NCI-H2107 treated with DMSO at 0.1 percent for 48 hours (cell line): Measurements from ENCODE around the gene ERFE.

Source experiments
- DNase-seq: peaks from one replicate; lab custom pipeline; 2025; ENCODE audit not compliant: unreplicated experiment; lab: John Stamatoyannopoulos, UW

ERFE gene

DNA sequence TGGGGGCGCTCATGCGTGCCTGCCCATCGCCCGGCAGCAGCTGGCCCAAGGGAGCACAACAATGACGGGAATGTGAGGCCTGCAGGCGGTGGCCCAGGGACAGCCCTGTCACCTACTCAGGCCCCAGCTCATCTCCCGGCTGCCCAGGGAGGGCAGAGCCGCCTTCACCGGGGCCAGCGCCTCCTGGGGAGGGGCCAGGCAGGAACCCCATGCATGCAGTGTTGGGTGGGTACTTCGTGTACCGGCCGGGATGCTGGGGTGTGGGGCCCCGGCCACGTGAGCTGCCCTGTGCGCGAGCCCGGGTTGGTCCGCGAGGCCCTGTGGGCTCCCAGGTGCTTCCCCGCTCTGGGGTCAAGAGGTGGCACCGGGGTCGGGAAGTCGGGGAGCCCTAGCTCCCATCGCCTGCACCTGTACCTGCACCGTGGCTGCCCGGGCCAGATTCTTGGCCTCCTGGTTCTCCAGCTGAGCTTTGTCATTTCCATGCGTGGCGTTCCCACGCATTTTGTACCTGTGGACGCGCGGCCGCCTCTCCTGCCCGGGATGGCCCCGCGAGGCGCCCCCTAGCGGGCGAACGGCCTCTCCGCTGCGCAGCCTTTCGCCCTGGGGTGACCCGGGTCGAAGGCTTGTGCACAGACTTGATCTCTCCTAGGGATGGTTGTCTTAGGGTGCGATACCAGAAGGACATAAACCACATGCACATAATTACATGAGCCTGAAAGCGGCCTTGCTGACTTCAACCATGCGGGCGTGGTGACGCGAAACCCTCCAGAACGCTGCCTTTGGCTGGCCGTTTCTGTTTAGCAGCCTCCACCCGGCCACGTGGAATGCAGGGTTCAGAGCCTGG, 19.4 kb upstream of the ERFE start:
- DNase-seq: no peak

GRCh38 chr2:238140040-238140439, 18.7 kb upstream of the ERFE start:
- DNase-seq: no peak

DNA sequence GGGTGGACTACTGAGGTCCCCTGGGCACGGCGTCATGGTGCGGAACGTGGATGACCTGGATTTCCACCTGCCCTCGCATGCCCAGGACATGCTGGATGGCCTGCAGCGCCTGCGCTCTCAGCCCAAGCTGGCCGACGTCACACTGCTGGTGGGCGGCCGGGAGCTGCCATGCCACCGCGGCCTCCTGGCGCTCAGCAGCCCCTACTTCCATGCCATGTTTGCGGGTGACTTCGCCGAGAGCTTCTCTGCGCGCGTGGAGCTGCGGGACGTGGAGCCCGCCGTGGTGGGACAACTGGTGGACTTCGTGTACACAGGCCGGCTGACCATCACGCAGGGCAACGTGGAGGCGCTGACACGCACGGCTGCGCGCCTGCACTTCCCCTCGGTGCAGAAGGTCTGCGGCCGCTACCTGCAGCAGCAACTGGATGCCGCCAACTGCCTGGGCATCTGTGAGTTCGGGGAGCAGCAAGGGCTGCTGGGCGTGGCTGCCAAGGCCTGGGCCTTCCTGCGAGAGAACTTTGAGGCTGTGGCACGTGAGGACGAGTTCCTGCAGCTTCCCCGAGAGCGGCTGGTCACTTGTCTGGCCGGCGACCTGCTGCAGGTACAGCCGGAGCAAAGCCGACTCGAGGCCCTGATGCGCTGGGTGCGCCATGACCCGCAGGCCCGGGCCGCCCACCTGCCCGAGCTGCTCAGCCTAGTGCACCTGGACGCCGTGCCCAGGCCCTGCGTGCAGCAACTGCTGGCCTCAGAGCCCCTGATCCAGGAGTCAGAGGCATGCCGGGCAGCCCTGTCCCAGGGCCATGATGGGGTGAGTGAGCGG, 17.8 kb upstream of the ERFE start:
- DNase-seq: no peak

- no peak for DNase-seq
Measured at GRCh38 chr2:238141541-238142318, 17.0 kb upstream of the ERFE start.

DNA sequence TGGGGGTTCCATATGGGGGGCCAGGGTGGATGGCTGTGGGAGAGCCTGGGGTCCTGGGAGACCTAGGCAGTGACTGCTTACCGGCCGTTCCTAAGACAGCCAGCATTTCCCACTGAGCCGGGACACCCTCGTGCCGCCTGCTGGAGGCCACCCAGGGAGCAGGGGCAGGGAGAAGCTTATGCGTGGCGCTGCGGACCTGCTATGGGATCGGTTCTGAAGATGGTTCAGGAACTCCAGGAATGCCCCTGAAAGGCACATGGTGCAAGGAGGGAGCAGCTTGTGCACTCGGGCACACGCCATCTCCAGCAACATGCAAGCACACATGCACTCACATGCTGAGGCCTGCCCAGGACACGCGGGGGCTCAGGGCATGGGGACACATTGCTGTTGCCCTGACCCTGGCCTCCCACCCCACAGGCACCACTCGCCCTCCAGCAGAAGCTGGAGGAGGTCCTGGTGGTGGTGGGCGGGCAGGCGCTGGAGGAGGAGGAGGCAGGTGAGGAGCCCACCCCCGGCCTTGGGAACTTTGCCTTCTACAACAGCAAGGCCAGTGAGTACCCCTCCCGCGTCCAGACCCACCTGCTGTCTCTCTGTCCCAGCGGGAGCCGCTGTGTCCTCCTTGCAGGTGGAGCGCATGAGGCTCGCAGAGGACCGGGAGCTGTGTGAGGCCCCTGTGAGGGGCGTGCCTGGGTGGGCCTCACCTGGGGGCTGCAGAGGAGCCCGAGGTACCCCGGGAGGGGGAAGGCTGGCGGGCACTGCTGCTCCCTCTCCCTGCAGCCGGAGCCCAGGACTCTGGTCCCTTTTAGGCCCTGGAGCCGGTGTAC, 16.2 kb upstream of the ERFE start:
- no peak for DNase-seq

DNA sequence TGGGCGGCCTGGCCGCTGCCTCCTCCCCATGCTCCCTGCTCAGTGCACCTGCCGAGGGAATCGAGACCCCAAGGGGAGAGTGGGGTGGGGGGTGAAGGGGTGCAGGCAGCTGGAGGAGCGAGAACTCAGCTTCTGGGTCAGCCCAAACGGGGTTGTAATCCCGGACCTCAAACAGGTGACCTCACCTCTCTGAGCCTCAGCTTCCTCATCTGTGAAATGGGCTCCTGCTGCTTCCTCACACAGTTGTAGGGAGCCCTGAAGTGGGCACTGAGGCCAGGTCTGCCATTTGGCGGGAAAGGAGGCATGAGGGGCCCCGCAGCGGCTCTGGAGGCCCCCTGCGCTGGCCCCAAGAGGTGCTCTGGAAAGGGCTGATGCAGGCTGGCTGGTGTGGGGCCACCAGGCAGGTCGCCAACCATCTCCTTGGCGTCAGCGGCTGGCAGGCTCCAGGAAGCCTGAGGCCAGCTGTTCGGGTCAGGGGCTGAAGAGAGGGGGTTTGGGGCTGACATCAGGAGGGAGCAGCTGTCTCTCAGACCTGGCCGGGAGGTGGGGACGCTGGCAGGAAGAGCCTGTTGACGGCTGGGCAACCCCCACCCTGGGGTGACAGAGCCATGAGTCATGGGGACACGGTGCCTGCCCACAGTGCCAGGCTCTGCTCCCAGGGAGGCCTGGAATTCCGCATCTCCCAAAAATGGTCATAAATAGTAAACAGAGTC, 15.4 kb upstream of the ERFE start:
- no peak for DNase-seq

GRCh38 chr2:238144262-238144661, 14.5 kb upstream of the ERFE start:
- no peak for DNase-seq

GRCh38 chr2:238145046-238145445, 13.7 kb upstream of the ERFE start:
- no peak for DNase-seq

- no peak for DNase-seq
Measured at GRCh38 chr2:238145851-238146250, 12.9 kb upstream of the ERFE start.

GRCh38 chr2:238146884-238147544, 11.8 kb upstream of the ERFE start:
- DNase-seq: no peak

DNA sequence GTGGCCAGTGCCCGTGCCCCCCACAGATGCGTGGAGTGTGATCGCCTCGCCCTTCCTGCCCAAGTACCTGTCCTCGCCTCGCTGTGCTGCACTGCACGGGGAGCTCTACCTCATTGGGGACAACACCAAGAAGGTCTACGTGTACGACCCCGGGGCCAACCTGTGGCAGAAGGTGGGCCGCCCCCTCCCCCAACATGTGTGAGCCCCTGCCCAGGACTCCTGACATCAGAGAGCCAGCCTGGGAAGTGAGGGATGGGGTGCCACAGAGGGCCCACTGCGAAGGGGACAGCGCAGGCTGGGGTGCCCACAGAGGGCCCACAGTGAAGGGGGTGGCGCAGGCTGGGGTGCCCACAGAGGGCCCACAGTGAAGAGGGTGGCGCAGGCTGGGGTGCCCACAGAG, 9.8 kb upstream of the ERFE start:
- DNase-seq: no peak

DNA sequence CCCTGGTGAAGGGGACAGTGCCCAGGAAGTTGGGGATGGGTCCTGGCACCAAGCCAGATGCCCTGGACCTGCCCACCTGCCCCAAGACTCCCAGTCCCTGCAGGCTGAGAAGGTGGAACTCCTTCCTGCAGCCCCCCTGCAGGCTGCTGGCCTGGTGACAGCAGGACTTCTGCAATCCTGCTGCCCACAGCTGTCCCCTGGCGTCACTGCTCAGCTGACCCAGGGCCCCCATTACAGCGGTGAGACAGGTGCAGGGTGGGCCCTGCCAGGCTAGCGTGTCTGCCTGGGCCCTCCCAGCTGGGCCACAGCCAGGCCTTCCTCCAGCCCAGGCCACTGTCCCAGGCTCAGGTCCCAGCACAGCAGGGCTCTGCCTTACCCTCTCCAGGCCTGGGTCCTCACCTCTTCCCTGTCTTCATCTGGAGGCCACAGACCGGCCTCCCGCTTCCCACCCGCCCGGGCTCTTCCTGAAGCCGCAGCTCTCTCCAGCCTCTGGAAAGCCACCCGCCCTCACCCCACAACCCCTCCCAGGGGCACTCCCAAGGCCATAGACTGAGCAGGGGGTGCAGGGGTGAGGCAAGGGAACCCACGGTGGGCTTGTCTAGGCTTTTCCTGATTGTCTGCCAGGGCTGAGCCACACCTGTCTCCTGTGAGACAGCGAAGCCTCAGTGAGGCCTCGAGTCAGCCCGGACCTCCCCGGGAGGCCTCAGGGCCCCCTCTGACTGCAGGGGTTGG, 8.8 kb upstream of the ERFE start:
- no peak for DNase-seq

- no peak for DNase-seq
Measured at GRCh38 chr2:238150686-238151085, 8.1 kb upstream of the ERFE start.

- DNase-seq: no peak
Measured at GRCh38 chr2:238151205-238151604, 7.6 kb upstream of the ERFE start.

DNA sequence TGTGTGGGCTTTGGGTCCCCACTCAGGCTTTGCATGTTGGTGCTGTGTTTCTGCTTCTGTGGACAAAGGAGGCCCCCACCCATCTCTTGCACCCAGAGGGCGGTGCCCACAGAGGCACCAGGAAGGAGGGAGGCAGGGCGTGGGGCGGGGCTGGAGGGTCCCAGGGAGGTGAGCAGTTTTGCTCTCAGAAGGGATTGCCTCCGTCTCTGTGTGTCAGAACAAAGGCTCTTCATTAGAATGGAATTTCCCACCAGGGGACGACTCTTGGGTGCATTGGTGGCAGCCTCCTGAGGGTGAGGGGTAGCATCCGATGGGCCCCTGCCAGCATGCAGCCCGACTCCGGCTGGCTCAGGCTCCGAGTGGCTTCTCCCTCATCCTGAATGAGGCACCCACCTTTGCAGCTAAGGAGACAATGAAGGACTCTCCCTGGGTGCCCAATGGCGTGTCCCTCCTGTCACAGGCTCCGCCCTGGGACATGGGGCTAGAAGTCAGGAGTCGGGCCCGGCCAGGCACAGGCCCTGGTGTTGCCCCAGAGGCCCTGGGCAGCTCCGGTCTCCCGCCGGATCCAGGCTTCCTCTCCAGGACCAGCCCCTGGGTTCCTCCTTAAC, 7.0 kb upstream of the ERFE start:
- no peak for DNase-seq

GRCh38 chr2:238152771-238153688, 5.7 kb upstream of the ERFE start:
- DNase-seq: no peak

DNA sequence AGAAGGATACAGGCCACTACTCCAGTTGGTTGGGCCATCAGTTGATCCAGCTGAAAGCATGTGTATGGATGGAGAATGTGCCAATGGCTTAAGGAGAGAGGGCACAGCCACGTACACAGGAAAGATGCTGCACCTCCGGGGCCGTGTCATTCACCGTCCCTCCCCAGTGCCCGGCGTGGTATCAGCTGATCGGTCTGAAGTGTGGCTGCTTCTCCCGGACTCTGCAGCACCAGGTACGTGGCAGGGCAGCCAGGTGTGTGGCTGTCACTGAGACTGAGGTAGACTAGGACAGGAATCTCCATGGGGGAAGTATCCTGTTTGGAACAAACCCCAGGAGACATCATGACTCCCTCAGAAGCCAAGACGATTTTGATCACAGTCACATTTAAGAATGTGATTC, 4.2 kb upstream of the ERFE start:
- no peak for DNase-seq
